H1 (cell line): ENCODE data around the gene MYPOP. TPM values are rescaled to one million over a fixed set of nuclear protein-coding genes. Genes with fewer than 3 reads are reported as not detected.

Experiments
- BCL11A ChIP-seq, 2 experiments: IDR thresholded peaks; one replicate each; pipeline ENCODE4 v1.6.1; 2011; ENCODE audit warnings: low read depth in 2 of 2, low read length in 2 of 2, mild to moderate bottlenecking in 2 of 2
- CEBPB ChIP-seq: IDR thresholded peaks from 2 replicates; pipeline ENCODE4 v1.6.1; 2012; ENCODE audit warnings: low read depth, low read length
- CHD7 ChIP-seq: fragments of 300-600 bp; sonication (generic); IDR thresholded peaks from 2 replicates; pipeline ENCODE4 v1.7.1; 2012; ENCODE audit warnings: low read length, moderate library complexity, mild to moderate bottlenecking, inconsistent platforms; ENCODE audit not compliant: insufficient replicate concordance
- KDM5A ChIP-seq: fragments of 200-600 bp; IDR thresholded peaks from 2 replicates; pipeline ENCODE4 v1.7.1; 2012; ENCODE audit warnings: mild to moderate bottlenecking, low read length, inconsistent platforms, mixed read lengths
- polyA plus RNA-seq, 7 experiments: library from polyadenylated mRNA; depleted of rRNA in 3 of 7; stranded (reverse) in 5 of 7; unstranded in 2 of 7; fragments of >200 nt in 5 of 7; fragments of 200-250 nt in 2 of 7; gene quantifications; 1 replicate in 5 of 7; 2 replicates in 1 of 7; 4 replicates in 1 of 7; pipeline versions ENCODE4 v1.2.1 to v1.2.3, GENCODE V29; 2011 to 2013; ENCODE audit warnings: missing spikeins in 2 of 7, mixed read lengths in 2 of 7
- total RNA-seq: library from RNA; stranded (reverse); fragmentation: NEBNext Ultra II Directional; extraction: Animal tissue kit (Norgen Biotek cat#: 25700); gene quantifications from 2 replicates; pipeline ENCODE4 v1.2.1, GENCODE V29; 2021

The MYPOP gene
- total and polyA plus RNA-seq, 2 of the 8 experiments (the other 6 are each of a cell fraction or from before 2014, with no cell fraction given): 3.2 to 11.1 TPM

DNA sequence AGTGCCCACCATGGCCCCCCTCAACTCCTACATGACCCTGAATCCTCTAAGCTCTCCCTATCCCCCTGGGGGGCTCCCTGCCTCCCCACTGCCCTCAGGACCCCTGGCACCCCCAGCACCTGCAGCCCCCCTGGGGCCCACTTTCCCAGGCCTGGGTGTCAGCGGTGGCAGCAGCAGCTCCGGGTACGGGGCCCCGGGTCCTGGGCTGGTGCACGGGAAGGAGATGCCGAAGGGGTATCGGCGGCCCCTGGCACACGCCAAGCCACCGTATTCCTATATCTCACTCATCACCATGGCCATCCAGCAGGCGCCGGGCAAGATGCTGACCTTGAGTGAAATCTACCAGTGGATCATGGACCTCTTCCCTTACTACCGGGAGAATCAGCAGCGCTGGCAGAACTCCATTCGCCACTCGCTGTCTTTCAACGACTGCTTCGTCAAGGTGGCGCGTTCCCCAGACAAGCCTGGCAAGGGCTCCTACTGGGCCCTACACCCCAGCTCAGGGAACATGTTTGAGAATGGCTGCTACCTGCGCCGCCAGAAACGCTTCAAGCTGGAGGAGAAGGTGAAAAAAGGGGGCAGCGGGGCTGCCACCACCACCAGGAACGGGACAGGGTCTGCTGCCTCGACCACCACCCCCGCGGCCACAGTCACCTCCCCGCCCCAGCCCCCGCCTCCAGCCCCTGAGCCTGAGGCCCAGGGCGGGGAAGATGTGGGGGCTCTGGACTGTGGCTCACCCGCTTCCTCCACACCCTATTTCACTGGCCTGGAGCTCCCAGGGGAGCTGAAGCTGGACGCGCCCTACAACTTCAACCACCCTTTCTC, 30.1 kb downstream of the MYPOP start (continued):
- TF ChIP-seq CHD7: no peak
- no peak for TF ChIP-seq BCL11A (IDR thresholded peaks at IDR 0.05; ENCODE audit: low read depth in 2 of 2, low read length in 2 of 2)
- no peak for TF ChIP-seq CEBPB
- TF ChIP-seq KDM5A: no peak
- TF ChIP-seq, all 59 proteins: peak for 0
